GM18870 (cell line): ENCODE results near the gene REC114.
"Not testable (repeated sequence)": the region's sequence is repeated elsewhere in the genome, so short reads cannot be mapped to it uniquely, and the experiment has no call there.

Experiments used
- ATAC-seq: cut with Tn5 transposase; IDR thresholded peaks from one replicate; pipeline ENCODE4 v1.9.1; 2021; ENCODE audit warnings: moderate library complexity; ENCODE audit not compliant: unreplicated experiment

REC114 gene

DNA sequence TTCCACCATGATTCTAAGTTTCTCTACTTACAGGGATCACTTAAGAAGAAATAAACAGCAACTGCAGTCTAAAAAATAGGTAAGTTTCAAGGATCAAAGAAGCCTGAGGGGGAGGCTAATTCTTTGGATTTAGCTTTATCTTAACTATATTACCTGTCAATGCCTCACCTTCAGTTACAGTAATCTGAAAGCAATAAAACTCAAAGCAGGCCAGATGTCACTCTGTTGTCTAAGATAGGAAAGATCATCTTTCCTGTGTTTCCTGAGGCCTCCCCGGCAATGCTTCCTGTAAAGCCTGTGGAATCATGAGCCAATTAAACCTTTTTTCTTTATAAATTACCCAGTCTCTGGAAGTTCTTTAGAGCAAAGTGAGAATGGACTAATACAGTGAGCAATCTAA lies 130.1 kb downstream of the REC114 start:
- no peak for ATAC-seq

DNA sequence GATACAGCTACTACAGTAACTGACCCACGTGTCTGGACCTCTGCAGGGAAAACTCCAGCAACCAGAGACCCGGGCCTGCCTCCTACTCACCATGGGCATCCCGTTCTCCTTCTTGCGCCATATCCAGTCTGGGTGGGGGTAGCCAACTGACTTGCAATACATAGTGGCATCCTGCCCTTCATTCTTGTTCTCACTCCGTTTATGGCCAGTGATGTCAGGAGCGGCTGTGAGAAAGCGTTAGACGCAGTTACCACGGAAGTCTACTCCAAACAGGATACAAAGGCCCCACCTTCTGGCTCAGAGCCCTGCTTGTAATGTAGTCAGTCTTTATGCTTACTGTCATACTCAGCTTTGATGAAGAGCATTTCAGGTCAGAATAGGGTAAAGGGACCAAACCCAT lies 130.6 kb downstream of the REC114 start:
- ATAC-seq, result no peak

DNA sequence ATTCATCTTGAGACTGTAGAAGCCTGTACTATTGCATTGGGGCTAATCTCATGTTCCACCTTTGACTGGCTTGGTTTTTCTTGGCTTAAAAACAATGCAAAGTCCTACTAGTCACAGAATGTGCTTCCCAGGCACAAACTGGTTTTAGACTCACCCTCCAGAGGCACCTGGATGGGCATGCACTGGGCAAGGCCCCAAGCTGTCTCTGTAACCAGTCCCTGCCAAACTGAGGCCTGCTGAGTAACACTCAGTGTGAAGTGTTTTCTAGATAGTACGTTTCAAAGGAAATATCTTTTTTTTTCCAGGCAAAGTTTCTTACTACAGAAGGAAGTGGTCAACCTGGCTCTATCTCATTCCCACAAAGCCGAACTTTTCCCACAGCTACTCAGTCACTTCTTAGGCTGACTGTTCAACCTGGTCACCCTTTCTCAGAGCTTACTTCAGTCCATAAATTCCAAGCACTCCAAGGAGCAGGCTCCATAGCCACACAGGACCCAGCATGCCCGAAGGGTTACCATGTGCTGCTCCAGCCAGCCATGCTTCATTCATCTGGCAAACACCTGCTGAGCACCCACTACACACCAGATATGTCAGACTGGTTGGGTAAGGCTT lies 132.8 kb downstream of the REC114 start:
- ATAC-seq, result no peak

DNA sequence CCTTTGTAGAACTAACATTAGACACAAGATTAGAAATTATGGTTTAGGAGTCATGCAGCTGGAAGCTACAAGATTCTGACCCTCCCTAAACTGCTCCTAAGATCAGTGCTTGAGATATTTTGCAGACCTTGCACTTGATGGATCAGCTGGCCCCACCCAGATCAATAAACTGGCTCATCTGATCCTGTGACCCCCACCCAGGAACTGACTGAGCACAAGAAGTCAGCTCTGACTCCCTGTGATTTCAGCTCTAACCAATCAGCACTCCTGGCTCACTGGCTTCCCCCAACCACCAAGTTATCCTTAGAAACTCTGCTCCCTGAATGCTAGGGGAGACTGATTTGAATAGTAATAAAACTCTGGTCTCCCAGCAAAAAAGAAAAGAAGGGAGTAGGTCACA lies 134.6 kb downstream of the REC114 start:
- ATAC-seq, result not testable (repeated sequence)

DNA sequence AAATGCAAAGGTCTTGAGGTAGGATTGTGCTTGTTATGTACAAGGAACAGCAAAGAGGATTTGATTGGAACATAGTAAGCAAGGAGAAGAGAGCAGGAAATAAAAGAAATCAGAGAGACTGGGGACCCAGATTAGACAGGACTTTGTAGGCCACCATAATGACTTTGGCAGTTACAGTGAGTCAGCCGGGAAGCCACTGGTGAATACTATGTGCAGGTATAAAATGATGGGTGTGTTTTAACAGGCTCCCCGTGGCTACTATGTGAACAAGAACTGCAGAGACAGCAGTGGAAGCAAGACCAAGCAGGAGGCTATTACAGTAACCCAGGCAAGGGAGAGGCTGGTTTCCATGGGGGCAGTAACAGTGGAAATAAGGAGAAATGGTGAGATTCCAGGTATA lies 135.1 kb downstream of the REC114 start:
- ATAC-seq, result no peak

DNA sequence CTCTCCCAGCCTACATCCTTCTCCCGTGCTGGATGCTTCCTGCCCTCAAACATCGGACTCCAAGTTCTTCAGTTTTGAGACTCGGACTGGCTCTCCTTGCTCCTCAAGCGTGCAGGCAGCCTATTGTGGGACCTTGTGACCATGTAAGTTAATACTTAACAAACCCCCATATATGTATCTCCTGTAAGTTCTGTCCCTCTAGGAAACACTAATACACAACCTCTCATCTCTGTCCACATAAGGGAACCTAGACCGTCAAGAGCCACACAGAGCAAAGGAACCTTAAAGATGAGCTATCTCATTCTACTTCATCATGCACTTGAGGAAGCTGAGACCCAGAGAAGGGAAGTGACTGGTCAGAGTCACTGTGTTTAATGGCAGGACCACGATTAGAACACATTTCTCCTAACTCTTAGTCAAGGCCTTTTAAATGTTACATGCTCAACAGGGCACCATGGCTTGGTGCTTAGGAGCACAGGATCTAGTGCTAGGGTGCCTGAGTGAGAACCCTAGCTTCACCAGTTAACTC lies 140.0 kb downstream of the REC114 start:
- ATAC-seq, result no peak

DNA sequence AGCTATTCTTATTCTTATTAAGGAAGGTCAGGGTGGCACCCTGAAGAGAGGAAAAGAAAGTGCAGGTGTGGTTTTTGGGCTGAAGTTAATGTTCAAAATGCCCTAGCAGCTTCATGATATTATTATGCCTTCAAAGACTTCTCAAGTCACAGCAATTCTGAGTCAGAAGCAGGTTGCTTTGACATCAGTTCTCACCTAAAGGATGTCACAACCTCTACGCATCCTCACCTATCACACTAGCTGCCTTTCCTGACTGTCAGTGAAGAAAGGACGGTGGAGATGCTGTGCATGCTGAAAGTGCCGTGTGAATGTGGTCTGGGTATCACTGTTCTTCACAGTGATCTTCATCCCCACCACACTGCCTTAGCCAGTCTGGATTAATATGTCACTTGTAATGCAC lies 140.6 kb downstream of the REC114 start:
- no peak for ATAC-seq

DNA sequence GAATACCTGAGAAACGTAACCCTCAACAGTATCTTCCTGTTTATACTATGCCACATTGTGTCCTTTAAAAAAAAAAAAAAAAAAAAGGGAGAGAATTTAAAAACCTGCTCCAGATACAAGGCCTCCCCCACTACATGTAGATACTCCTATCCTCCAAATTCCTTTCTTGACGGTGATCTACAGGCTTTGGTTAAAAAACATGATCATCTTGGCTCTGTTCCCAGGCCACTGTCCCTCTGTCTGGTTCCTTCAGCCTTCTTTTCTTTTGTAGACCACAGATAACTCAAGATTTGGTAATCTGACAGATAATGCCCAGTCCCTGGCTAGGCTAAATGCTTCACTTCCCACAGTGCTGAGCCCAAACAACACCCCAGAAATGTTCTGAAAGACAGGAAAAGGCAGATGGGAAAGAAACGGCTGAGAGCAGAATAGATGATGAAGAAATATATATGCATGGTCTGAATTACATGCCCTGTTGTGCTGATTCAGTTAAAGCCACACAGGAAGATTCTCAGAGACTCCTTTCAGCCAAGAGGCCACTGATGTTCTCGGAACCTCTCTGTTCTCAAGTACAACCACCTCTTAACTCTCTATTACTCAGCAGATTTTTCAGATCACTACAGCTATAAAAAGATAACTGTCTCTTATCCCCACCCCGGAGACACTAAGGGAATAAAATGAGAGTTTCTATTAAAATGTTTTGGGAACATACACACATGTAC lies 141.9 kb downstream of the REC114 start:
- no peak for ATAC-seq

DNA sequence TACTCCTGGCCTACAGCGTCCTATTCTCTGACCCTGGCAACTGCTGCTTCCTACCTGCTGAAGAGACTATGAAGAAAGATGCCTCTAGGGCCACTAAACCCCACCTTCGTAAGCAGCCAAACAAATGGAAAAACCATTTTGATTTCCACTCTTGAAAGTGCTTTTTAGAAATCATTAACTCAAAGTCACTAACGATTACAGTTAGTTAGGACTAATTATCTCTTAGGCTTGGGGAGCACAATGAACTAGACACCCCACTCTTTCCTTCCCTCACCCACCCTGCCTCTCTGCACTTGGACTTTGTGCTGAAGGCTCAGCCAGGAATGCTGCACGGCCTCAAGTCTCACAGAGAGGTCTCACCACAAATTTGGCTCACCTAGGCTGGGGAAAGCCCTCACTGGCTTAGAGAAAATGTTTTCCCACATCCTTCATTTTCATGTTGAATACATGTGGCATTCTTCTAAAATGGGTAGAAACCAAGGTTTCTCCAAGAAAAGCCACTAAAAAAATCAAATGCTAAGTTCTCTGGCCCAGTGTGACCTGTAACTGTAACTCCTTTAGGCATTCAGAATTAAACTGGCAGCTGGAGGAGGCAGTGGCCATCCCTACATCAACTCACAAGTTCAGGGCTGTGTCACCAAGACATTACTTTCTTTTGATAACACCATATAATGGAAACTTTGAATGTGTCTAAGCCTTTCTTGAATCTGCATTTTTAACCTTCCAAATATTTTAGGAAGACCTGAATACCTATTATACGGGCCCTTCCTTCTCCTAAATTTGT lies 143.1 kb downstream of the REC114 start:
- ATAC-seq, result no peak

DNA sequence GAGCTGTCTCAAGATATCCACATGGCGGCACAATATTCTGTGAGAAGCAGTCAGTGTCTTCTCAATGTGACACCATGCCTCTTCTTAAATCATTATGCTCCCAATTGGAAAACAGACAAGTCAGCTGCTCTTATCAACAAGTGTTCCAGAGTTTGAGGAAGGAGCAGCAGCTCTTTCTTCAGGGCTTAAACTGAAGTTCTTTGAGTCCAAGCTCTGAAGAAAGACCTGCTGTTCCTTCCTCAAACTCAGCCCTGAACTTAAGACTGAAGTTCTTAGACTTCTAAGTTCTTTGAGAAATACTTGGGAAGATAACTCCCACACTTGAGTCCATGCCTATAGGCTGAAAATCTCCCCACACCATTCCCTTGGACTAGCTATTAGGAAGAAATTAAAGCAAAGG lies 146.8 kb downstream of the REC114 start:
- no peak for ATAC-seq

DNA sequence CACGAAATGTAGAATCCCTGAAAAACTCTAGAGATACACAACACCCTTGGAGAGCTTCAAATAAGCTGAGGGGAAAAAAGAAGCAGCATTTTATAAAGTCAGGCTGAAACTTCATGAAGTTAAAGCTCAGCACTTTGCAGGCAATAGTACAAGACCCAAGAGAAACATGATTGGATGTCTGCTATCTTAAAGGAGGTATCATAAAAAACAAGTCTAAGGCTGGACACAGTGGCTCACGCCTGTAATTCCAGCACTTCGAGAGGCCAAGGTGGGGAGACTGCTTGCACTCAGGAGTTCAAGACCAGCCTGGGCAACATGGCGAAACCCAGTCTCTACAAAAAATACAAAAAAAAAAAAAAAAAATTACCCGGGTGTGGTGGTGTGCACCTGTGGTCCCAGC lies 147.3 kb downstream of the REC114 start:
- no peak for ATAC-seq

DNA sequence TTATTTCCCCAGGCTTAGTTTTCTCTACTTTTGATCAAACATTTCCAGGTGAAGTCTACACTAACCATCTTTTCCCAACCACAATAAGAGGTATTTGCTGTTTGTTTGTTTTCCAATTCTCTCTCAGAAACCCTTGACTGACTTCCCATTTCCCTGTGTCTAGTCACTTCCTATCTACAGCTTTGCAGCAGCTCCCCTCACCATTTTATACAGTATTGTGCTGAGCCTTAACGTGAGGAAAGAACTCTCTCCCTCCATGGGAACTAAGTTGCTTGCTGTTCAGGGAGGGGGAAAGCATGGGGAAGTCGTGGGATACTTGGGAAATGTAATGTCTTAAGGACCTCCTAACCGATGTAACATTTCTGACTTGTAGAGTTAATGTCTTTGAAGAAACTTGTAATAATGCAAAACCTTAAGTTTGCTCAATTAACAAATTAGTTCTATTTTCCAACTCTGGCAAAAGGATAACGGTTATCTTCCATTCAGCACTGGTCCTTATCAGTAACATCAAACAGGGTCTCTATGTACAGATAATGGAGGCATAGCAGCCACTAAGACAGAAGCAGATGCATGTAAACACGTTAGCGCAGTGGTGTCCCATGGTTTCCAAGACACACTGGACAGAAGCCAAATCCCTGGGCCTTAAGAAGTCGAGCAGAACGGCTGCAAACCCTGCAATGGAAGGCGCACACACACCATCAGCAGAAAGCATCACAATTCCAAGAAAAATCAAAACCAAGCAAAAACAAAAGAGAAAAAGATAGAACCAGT lies 150.5 kb downstream of the REC114 start:
- ATAC-seq, result no peak

DNA sequence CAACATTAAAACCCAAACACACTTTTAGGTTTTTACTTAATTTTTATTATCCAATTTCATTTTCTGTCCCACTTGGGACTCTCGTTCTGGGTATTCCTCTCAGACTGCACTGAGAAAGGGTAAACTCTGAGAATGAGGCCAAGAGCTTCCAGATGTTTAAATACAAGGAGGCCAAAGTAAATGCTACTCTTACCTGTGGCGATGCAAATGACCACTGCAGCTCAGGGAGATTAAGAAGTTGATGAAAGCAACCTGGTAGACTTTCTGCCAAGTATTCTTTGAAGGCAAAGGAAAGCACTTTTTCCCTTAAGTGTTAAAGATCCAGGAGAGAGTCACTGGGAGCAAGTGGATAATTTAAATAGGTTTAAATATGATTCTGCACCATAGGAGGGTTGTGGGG lies 151.1 kb downstream of the REC114 start:
- no peak for ATAC-seq

DNA sequence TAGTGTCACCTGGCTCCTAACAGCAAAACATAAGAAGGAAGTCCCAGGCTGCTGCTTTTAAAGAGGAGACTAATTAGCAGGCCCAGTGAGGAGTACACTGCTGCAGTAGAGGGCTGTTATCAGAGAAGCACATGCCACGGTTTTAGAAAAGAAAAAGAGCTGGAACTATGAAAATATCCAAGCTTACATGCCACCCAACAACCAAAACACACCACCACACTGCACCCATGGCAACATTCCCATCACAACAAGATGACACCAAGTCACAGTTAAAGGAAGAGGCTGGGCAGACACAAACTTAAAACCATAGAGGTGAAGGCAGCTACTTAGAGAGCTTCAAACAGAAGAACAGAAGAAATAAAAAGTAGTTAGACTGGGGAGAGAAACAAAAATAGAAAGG lies 153.2 kb downstream of the REC114 start:
- no peak for ATAC-seq

DNA sequence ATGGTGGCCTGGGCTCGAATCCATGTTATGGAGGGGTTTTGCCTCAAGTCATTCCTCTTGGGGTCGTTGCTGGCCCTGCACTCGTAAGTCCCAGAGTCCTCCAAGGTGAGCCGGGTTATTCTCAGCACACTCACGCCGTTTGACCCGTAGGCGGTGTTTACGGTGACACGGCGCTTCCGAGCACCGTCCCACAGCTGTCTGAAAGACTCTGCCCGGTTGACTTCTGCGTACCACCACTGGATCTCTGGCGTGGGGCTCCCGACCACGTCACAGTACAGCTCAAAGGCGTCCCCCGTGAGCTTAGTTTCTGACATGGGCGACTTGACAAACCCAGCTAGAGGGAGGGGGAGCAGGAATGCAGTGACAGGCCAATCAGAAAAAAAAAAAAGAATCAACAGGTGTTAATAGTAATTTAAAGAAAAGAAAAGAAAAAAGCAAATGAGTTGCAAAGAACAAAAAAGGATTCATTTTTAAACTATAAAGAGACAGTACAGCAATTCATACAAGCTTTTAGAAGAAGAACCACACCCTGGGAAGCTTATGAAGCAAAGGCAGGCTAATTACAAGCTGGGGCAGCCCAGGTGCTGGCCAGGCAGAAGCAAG lies 154.2 kb downstream of the REC114 start:
- no peak for ATAC-seq

DNA sequence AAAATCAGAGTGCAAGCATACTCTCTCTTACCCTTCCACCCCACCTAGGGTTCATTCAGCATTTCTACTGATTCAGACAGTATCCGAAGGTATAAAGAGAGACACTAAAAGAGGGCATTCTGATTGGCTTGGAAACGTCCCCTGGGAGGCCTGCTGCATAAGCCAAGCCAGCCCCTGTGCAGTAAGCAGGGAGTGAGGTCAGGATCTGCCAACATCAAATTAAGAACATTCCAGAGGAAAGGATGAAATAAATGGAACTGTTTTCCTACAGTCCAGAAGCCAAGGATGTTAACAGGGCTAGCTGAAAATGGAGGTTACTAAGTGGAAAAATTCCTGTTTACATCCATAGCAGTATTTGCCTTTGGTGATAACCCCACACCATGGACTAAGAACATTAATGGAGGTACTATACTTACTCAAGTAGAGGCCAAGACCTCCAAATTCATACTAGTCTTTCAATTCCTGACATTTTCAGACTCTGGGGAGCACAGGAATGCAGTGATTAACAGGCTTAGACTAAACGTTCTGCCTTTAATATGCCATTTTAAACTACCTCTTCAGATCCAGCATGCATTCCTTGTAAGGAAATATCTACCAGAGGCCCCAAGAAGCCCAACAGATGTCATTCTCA lies 155.7 kb downstream of the REC114 start:
- no peak for ATAC-seq

DNA sequence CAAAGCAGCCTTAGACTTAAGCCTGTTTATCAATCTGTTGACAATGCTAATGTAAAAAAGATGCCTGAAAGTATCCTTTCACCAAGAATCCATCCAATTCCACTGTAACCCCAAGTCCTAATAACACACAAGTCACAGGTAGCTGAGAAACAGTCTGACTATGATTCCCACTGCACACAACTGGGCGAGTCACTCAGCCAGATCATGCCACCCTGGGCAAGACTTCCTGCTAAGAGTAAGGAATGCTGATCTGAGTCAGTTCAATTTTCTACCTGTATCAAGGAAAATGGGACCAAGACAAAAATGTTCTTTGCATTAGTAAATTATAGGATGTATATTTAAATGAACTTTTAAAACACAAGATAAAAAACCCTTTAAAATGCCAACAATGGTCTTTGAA lies 157.0 kb downstream of the REC114 start:
- no peak for ATAC-seq

DNA sequence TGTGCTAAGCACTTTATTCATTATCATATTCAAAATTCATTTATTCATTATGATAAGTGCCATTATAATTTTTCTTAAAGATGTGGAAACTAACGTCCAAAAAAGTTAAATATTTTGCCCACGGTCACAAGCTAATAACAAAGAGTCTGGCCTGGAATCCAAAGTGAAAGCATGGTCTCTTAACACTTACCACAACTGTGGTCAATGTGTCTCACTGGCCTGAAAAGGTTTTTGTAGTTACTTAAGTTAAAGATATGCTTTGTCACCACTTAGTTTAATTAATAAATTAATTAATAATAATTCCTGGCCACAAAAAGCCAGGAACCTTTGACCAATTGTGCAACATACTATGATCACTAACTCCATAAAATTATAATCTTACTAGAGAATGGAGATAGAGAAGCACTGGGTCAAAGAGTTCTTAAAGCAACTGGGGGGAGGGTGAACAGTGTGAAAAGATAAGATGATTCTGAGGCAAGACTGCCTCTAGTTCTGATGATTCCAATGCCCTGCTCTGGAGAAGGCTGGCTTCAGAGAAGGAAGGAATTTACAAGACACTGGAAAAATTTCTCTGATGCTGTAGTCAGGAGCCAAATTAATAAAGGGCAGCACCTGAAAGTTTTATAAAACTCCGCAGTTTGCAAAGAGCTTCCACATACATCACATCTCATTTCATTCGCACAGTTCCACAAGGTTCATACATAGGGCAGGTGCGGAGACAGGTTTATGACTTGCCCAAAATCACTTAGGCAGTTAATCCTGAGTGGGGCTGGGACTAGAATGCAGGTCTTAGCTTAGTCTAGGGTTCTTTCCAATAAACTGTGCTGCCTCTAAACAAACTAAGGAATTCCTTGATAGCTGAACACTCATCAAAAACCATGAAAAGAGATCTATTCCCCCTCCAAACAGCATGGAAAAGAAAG lies 157.7 kb downstream of the REC114 start:
- no peak for ATAC-seq
